HG03439 (cell line): ENCODE results near the gene MGST1.
"Not testable (repeated sequence)": the region's sequence is repeated elsewhere in the genome, so short reads cannot be mapped to it uniquely, and the experiment has no call there.

ENCODE experiments used
- ATAC-seq: cut with Tn5 transposase; IDR thresholded peaks from one replicate; pipeline ENCODE4 v1.9.1; 2021; ENCODE audit warnings: mild to moderate bottlenecking, moderate library complexity; ENCODE audit not compliant: unreplicated experiment

The MGST1 gene

GRCh38 chr12:16350682-16351081, 3.2 kb downstream of the MGST1 start:
- no peak for ATAC-seq

- ATAC-seq, result no peak
Observed at GRCh38 chr12:16352481-16352880, 5.0 kb downstream of the MGST1 start.

- no peak for ATAC-seq
Observed at GRCh38 chr12:16358878-16359277, 11.4 kb downstream of the MGST1 start.

- no peak for ATAC-seq
Observed at GRCh38 chr12:16359512-16360491, 12.4 kb downstream of the MGST1 start.

- no peak for ATAC-seq
Observed at GRCh38 chr12:16361142-16361783, 13.8 kb downstream of the MGST1 start.

- no peak for ATAC-seq
Observed at GRCh38 chr12:16362550-16362949, 15.1 kb downstream of the MGST1 start.

- ATAC-seq, result no peak
Observed at GRCh38 chr12:16369156-16369555, 21.7 kb downstream of the MGST1 start.

GRCh38 chr12:16370096-16370495, 22.7 kb downstream of the MGST1 start:
- no peak for ATAC-seq

GRCh38 chr12:16382652-16383312, 35.3 kb downstream of the MGST1 start:
- ATAC-seq, result not testable (repeated sequence)

- ATAC-seq, result no peak
Observed at GRCh38 chr12:16384732-16385131, 37.3 kb downstream of the MGST1 start.

GRCh38 chr12:16385782-16386646, 38.6 kb downstream of the MGST1 start:
- ATAC-seq, result no peak

GRCh38 chr12:16387919-16388318, 40.5 kb downstream of the MGST1 start:
- ATAC-seq, result no peak

- ATAC-seq, result no peak
Observed at GRCh38 chr12:16389594-16389993, 42.1 kb downstream of the MGST1 start.

- ATAC-seq, result no peak
Observed at GRCh38 chr12:16392846-16393535, 45.5 kb downstream of the MGST1 start.

GRCh38 chr12:16399101-16399500, 51.7 kb downstream of the MGST1 start:
- no peak for ATAC-seq

- ATAC-seq, result not testable (repeated sequence)
Observed at GRCh38 chr12:16401835-16402234, 54.4 kb downstream of the MGST1 start.

GRCh38 chr12:16407346-16407745, 59.9 kb downstream of the MGST1 start:
- ATAC-seq, result no peak
